Bronchial smooth muscle cell (primary cell): ENCODE measurements around the gene HDAC1. TPM values are rescaled to one million over a fixed set of nuclear protein-coding genes. Genes with fewer than 3 reads are reported as not detected.

ENCODE experiments used
- total RNA-seq: library from RNA; depleted of rRNA; stranded (reverse); fragments of >200 nt; gene quantifications from 2 replicates; pipeline ENCODE4 v1.2.1, GENCODE V29; 2014

HDAC1 gene
- 82.8 and 94.3 TPM in 2 replicates for total RNA-seq

DNA sequence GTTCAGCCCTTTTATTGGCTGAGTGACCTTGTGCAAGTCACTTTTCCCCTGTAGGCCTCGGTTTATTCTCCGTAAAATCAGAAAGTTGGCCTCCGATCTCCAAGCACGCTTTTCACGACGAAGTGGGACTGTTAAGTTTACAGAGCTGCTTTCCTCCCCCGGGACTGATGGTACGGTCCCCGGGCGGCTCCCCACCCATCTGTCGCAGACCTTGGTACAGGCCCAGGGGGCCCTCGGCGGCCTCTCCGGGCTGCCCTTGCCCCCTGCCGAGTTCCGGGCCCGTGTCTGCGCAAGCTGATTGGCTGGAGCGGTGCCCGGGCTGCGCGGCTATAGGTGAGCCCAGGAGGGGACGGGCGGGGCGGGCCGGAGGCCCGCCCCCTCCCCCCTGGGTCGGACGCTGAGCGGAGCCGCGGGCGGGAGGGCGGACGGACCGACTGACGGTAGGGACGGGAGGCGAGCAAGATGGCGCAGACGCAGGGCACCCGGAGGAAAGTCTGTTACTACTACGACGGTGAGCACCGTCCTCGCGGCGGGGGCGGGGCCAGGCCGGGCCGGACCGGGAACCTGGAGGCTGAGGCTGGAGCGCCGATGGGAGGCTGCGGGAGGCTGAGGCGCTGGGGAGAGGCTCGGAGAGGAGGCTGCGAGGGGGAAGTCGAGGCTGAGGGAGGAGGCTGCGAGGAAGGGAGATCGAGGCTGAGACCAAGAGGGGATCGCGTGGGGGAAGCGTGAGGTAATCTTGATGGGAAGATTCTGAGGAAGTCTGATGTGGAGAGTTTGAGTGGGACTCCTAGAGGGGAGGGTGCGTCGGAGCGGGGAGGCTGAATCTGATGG is at the start of gene HDAC1:
Gene HDAC1 (plus strand): TSS at position 376 of the 831 bp plus-strand sequence. CDS start 87 bp downstream, at position 463.

GRCh38 chr1:32246888-32247273 is 45.0 kb upstream of the HDAC1 start, which contains the start of gene FAM167B:
TSS of gene FAM167B (plus strand) at chr1:32247222. CDS start at chr1:32247422, 200 bp downstream.

DNA sequence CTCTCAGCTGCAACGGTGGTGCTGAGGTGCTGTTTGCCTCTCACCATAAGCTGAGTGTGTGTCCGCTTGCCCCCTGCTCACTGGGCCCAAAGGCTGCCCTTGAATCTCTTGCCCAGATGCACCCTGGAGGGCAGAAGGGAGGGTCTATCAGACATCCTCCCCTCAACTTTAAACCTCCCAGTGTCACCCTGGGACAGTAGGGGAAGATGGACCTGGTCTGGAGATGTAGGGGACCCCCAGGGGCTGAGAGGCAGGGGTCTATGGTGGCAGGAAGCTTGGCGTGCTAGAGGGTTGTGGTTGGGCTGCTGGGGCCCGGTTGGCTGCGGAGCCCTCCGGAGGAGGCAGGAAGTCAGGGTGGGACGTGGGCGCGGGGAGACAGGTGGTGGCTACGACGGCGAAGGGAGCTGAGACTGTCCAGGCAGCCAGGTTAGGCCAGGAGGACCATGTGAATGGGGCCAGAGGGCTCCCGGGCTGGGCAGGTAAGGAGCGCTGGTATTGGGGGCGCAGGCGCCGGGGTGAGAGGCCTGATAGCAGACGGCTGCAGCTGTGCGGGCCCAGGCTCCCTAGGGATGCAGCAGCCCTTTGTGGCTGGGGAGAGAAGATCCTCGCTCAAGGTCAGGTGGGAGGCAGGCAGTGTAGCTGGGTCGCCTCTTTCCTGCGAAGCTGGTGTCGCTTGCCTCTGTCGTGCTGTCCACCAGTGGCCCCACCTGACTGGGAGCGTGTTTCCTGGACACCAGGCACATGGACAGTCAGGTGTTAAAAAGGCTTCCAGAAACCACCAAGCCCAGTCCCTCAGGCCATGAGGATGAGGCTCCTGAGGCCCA is 40.8 kb upstream of the HDAC1 start, which contains the start of gene LCK:
Gene LCK (plus strand): TSS at position 373 of the 824 bp plus-strand sequence. CDS start 23,065 bp downstream, outside the sequence.

GRCh38 chr1:32335790-32336590 is 44.1 kb downstream of the HDAC1 start, which contains the start of gene MARCKSL1:
TSS of gene MARCKSL1 (minus strand) at chr1:32336233. CDS start at chr1:32336033, 200 bp downstream.

DNA sequence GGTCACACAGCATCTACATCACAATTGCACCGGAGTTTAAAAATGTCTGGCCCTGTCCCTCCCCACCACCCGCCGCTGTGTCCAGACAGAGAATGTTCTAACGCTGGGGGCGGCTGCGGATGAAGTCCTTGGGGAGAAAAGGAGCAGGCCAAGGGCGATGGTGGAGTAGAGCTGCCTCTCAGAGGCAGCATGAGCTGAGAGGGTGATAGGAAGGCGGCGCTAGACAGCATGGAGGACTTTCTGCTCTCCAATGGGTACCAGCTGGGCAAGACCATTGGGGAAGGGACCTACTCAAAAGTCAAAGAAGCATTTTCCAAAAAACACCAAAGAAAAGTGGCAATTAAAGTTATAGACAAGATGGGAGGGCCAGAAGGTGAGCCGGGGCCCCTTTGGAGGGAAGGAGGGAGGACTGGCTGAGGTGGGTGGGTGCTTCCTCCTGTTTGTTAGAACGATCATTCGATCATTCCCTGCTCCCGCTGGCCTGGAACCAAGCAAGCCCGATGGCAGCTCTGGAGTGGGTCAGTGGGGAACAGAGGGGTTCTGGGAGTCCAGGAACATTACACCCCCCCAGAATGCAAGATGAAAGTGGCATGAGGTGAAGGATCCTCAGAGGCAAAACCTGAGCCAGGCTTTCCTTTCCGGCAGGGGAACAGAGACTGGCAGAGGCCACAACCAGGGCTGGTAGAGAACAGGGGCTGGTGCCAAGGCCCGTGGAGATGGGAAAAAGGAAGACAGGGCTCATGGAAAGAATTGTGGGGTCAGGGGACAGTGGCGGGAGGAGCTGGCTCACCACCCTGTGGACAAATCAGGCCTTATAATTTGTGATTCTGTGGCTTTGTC is 70.8 kb downstream of the HDAC1 start, which contains the start of the genes FAM229A and TSSK3:
Gene FAM229A (minus strand): TSS at position 12 of the 840 bp plus-strand sequence. CDS start 394 bp downstream, outside the sequence.
Gene TSSK3 (plus strand): TSS at position 66 of the 840 bp plus-strand sequence. CDS start 163 bp downstream, at position 229.

Other genes starting within 250 kb of the HDAC1 start
- gene TMEM39B, start 219.1 kb upstream of the HDAC1 start, total RNA-seq: 4.7 and 8.2 TPM in 2 replicates
- 20.2 and 24.3 TPM in 2 replicates for gene KPNA6, start 184.0 kb upstream of the HDAC1 start, total RNA-seq
- 60.1 and 72.3 TPM in 2 replicates for gene TXLNA, start 112.4 kb upstream of the HDAC1 start, total RNA-seq
- gene CCDC28B, start 91.5 kb upstream of the HDAC1 start, total RNA-seq: 16.1 and 19.5 TPM in 2 replicates
- 0.69 and 1.6 TPM in 2 replicates for gene IQCC, start 86.4 kb upstream of the HDAC1 start, total RNA-seq
- not detected in 2 replicates for gene DCDC2B, start 83.0 kb upstream of the HDAC1 start, total RNA-seq
- gene TMEM234, start 69.7 kb upstream of the HDAC1 start, total RNA-seq: 15.4 and 17.7 TPM in 2 replicates
- gene EIF3I, start 69.7 kb upstream of the HDAC1 start, total RNA-seq: 352 and 375 TPM in 2 replicates
- gene FAM167B, start 44.9 kb upstream of the HDAC1 start, total RNA-seq: 0.34 and 0.47 TPM in 2 replicates
- gene LCK, start 40.8 kb upstream of the HDAC1 start, total RNA-seq: 0.16 TPM in 1 of 2 replicates, not detected in the other
- 15.8 and 19.0 TPM in 2 replicates for gene MARCKSL1, start 44.1 kb downstream of the HDAC1 start, total RNA-seq
- 0.95 and 1.5 TPM in 2 replicates for gene FAM229A, start 70.4 kb downstream of the HDAC1 start, total RNA-seq
- 0.63 and 0.86 TPM in 2 replicates for gene TSSK3, start 70.5 kb downstream of the HDAC1 start, total RNA-seq
- 50.3 and 51.9 TPM in 2 replicates for gene BSDC1, start 102.4 kb downstream of the HDAC1 start, total RNA-seq
- under 0.01 TPM in 2 replicates for gene ZBTB8B, start 173.0 kb downstream of the HDAC1 start, total RNA-seq
- gene ZBTB8A, start 247.3 kb downstream of the HDAC1 start, total RNA-seq: 4.7 and 7.0 TPM in 2 replicates